Activated CD4-positive, alpha-beta T cell treated with anti-CD3 and anti-CD28 coated beads for 4 hours (primary cell): ENCODE data around the gene LUZP1.

Source experiments
- DNase-seq, 2 donors: peaks; one replicate each; pipeline ENCODE4 v3.0.0-alpha.2; 2020

LUZP1 gene

GRCh38 chr1:23114424-23115079 is 54.1 kb downstream of the LUZP1 start:
- no peak for DNase-seq

DNA sequence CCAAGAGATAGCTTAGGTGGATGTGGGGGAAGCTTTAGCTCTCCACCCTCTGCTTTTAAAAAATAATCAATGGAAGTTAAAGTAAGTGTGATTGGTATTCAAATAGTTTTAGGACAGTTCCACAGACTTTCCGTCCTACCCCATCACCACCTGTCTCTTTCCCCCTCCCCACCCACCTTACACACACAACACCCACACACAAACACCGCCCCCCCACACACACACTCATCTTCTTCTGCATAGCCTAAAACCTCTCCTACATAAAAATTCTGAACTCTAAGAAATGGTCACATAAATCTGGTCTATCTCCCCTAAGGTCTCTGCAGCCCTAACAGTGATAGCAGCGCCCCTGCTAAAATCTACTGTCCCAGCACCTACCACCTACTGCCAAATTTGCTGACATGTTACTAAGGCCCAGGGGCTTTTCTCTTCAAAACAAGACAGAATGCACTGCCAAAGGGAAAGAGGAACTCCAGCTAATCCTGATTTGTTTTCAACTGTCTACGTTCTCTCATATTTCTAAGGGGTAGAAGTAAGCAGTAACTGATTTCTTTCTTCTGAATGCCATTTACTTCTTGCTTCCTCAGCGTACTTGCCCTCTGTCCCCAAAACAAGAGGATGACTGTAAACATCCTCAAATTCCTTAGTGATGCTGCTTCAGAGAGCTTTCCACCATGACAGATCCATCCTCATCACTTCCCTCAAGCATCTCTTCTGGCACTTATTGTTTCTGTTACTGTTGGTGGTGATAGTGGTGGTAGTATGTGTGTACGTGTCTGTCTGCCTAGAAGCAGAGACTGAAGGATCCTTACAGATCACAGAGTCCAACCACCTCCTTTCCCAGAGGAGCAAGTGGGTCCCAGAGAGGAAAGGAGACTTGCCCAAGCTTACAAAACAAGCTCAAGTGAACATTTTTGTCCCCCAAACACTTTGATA is 56.8 kb downstream of the LUZP1 start:
- peak; percentile 35 to 40 for DNase-seq

- DNase-seq: no peak
Observed at GRCh38 chr1:23110391-23110790, 58.3 kb downstream of the LUZP1 start.

DNA sequence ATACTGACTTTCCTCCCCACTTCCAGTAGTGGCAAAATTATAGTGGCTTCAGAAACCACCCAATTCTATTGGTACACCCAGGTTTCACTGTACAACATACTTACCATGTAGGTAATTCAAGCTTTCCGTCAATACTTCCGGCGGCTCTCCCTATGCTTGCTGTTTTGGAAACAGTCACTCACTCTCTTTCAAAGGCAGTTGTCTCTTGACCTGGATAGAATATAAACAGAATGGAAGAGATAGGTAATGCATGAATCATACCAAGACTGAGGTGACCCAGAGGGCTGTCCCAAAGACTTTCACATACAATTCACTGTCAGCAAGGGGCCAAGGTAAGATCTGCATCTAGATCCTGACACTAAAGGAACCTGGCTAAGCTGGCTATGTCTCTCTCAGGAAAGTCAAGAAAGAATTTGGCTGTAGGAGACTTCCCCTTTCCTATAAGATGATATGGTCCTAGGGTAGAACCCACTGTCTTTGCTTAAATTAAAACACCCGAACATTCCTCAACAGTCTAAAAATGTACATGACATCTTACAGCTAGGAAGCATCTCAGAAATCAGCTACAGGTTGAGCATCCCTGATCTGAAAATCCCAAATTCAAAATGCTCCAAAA is 59.6 kb downstream of the LUZP1 start:
- DNase-seq: peak; percentile 22 to 33

- DNase-seq: peak; percentile 50 to 53
Observed at GRCh38 chr1:23103001-23103889, 65.4 kb downstream of the LUZP1 start.

DNA sequence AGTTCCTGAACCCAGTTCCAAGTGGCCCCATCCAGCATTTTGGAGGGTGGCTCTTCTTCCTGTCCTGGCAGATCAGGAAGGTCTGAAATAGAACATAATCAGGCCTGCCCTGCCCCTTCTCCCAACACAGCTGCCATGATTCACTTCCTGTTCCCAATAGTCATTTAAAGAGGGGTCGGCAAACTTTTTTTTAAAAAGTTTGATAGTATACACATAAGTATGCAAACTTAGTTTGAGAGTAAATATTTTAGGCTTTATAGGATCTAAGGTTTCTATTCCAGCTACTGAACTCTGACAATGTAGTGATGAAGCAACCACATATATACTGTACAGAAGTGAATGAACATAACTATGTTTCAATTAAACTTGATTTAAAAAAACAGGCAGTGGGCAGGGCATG is 66.4 kb downstream of the LUZP1 start:
- DNase-seq: no peak

GRCh38 chr1:23101887-23102286 is 66.8 kb downstream of the LUZP1 start:
- DNase-seq: no peak

GRCh38 chr1:23101101-23101827 is 67.4 kb downstream of the LUZP1 start:
- no peak for DNase-seq

- peak; percentile 26 to 32 for DNase-seq
Observed at GRCh38 chr1:23100074-23100748, 68.4 kb downstream of the LUZP1 start.

GRCh38 chr1:23099171-23099536 is 69.5 kb downstream of the LUZP1 start:
- DNase-seq: no peak

DNA sequence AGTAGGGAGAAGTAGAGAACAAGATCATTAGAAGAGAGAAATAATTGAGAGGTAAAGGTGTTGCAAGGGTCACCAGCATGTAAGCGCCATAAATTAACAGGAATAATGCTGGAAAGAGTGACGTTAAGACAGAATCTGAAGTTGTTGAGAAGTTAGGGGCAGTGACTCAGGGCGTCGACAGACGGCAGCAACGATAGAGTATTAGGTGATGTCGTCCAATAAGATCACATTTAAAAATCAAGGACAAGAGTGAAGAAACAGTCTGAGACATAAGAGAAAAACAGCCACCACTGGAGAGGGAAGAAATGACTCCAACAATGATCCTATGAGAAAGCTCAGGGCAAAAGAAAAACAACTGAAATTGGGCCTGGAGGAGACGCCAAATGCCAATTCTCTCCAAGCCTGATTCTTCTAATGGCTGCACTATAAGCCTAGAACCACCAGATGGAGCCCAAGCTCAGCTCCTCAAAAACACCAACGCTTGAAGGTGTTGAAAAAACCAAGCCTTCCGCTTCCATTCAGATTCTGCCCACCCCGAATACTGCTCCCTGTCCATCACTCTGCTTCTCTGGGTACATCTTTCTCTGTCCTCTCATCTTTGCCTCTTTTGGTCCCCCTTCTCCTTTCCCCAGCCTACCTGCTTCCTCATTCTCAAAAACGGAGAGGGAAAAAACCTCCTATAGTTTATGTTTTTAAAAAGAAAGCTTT is 70.0 kb downstream of the LUZP1 start:
- DNase-seq: peak; percentile 48 to 68

- DNase-seq: no peak
Observed at GRCh38 chr1:23097316-23097715, 71.3 kb downstream of the LUZP1 start.

GRCh38 chr1:23092447-23092846 is 76.2 kb downstream of the LUZP1 start:
- no peak for DNase-seq

GRCh38 chr1:23091545-23091944 is 77.1 kb downstream of the LUZP1 start:
- no peak for DNase-seq

GRCh38 chr1:23090056-23090455 is 78.6 kb downstream of the LUZP1 start:
- no peak for DNase-seq

DNA sequence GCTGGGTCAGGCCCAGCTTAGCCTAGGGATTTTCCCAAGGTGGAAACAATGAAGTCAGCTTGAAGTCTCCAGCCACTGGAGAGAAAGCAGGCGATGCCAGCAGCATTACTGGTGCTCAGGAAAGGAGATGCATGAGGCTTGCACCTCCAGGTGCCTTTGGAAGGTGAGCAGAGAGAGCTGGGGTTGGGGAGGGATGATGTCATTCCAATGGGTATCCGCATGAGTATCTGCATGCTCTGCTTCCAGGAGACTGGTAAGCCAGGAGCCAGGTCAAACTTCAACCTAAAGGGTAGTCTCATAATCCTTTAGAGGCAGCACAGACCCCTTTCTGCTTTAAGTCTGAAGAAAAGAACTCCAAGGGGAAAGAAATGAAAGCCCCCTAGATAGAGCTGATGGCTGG is 80.6 kb downstream of the LUZP1 start:
- DNase-seq: no peak

GRCh38 chr1:23085696-23086095 is 83.0 kb downstream of the LUZP1 start:
- DNase-seq: no peak

DNA sequence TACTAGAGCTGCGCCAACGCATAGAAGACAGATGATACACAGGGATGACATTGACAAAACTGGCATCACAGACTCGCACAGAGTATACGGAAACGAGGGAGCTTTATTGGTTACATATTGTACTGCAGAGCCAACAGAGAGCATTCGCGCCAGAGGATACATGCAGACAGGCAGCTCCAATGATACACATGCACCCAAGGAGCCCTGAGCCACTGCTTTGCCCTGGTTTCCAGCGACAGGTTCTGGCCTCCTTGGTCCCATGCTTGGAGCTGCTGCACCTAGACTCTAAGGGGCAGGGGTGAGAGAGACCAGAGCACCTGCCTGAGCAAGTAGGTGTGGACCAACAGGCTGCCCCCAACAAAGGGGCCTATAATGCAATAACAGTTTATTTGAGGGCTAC is 83.8 kb downstream of the LUZP1 start:
- no peak for DNase-seq

DNA sequence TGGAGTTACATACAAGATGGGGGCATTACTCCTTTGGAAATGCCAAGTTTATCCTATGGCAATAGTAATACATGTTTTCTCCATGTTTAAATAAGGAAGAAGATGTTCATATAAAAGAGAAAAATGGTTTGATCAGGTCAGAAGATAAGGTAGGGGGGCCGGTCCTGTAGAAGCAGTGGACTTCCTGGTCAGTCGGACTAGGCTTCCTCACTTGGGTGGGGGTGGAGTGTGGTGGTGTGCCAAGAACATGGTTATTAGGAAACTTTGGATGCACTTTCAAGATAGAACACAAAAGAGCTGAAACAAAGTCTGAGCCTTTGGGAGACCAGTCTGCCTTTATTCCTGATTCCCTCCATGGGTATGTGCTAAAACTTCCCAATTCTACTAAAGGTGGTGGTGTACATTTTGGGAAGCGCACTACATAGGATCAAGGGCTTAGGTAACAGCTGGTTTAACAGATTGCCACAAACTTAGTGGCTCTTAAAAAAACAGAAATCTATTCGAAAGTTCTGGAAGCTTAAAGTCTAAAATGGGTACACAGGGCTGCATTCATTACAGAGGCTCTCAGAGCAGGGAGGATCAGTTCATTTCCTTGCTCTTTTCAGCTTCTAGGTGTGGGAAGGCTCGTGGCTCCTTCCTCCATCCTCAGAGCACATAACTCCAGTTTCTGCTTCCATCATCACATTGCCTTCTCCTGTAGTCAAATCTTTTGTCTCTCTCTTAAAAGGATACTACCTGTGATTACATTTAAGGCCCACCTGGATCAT is 84.8 kb downstream of the LUZP1 start:
- DNase-seq: no peak

DNA sequence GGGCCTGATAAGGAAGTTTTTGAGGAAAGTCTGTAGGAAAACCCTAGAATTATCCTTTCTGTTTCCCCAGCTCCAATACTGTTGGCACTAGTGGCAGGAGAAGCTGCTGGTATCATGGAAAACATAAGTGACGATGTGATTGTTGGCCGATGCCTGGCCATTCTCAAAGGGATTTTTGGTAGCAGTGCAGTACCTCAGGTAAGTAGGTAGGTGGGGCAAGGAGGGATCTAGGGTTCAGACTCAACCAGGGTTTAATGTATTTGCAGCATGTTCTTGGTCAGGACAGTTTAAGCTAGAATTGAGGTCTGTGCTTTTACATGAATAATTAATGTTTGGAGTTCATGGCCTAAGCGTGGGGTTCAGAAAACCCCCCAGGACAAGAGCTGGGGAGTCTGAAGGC is 87.3 kb downstream of the LUZP1 start:
- no peak for DNase-seq
